IPS-20b (cell line): ENCODE measurements around the gene QKI.

Experiments
- H3K27ac ChIP-seq: one replicate; pipeline ENCODE4 v1.5.1; 2013; ENCODE audit warnings: low read length
- H3K27me3 ChIP-seq: 2 replicates; pipeline ENCODE4 v1.6.1; 2013; ENCODE audit warnings: mild to moderate bottlenecking, low read length, inconsistent platforms; ENCODE audit not compliant: insufficient read depth
- H3K36me3 ChIP-seq: 2 replicates; pipeline ENCODE4 v1.6.1; 2013; ENCODE audit warnings: low read depth, mild to moderate bottlenecking, inconsistent platforms, low read length, moderate library complexity; ENCODE audit not compliant: insufficient read depth
- H3K4me1 ChIP-seq: 2 replicates; pipeline ENCODE4 v1.6.1; 2013; ENCODE audit warnings: mild to moderate bottlenecking, control low read depth, inconsistent platforms, low read length, moderate library complexity; ENCODE audit not compliant: insufficient read depth
- H3K4me3 ChIP-seq: 2 replicates; pipeline ENCODE4 v1.5.1; 2013; ENCODE audit warnings: mild to moderate bottlenecking, low read length, inconsistent platforms
- H3K9ac ChIP-seq: 2 replicates; pipeline ENCODE4 v1.6.1; 2013; ENCODE audit warnings: low read depth, mild to moderate bottlenecking, inconsistent platforms, low read length, moderate library complexity
- H3K9me3 ChIP-seq: 2 replicates; pipeline ENCODE4 v1.6.1; 2013; ENCODE audit warnings: mild to moderate bottlenecking, low read depth, low read length, inconsistent platforms; ENCODE audit not compliant: insufficient read depth

QKI gene

DNA sequence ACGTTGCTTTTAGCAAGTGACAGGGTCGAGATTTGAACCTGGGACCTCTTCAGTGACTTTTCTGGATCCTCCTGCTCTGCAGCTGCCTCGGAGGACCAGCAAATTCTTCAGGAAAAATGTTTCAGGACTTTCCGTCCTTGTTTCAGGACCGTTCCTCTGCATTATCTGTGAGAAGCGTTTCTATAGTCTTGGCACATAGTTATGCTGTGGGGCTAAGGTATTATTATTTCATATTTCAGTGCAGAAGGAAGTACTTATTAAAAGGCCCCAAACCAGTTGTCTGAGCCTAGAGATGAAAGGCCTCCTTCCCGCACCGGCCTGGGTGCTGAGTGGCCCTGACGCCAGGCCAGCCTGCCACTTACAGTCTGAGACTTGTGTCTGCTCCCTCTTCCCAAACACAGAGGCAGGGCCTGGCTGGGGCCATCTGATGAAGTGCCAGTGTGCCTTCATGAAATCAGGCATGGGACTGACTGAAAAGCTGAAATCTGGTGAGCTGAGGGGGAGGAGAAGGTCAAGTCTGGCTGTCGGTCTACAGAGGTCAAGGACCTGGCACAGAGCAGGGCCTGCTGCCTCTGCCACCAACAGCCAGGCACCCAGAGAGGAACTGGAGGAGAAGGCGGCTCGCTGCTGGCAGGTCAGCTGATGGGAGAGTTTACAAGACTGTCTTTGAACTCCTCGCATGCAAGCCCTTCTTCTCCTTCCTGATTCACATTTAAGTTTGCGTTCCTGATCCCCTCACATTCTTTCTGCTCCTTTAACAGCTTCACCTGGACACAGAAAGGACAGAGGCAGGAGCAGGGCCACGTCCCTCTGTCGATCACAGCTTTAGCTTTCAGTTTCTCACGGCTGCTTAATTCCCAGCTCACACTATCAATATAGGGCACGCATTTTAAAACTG lies 8.9 kb upstream of the QKI start:
- Histone ChIP-seq H3K9ac (peak overlapping the region; percentile 39; the same call in 1 of the 2 replicates), H3K4me1 (peaks cover 18% of the 10 kb centered on the region), H3K27me3 (no peaks in the 10 kb centered on the region), H3K4me3 (no peak overlapping the region), H3K27ac (no peak overlapping the region), H3K36me3 (no peaks in the 10 kb centered on the region), H3K9me3 (no peaks in the 10 kb centered on the region)

DNA sequence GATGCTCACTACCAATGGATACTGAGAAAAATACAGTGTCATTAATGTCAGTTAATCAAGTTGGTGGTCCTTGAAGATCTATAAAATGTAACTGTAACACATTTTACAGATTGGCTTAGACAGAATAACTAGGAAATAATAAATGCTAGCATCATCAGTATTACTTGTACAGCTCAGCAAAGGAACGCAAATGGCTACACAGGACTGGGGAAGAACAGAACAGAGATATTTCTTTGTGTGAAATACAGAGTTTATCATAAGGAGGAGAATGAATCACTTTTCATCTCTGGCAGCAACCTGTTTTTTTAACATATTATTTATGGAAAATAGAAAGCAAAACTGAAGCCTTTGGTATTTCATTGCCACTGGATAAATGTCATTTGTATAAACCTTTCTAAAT lies 8.2 kb upstream of the QKI start:
- H3K36me3 ChIP-seq: no peaks in the 10 kb centered on the region
- no peak overlapping the region for H3K4me3 ChIP-seq
- peak overlapping the region; percentile 39; the same call in 1 of the 2 replicates for H3K9ac ChIP-seq
- H3K4me1 ChIP-seq: peaks cover 14% of the 10 kb centered on the region; the same call in 1 of the 2 replicates
- H3K9me3 ChIP-seq: no peaks in the 10 kb centered on the region
- H3K27me3 ChIP-seq: no peaks in the 10 kb centered on the region
- H3K27ac ChIP-seq: no peak overlapping the region

DNA sequence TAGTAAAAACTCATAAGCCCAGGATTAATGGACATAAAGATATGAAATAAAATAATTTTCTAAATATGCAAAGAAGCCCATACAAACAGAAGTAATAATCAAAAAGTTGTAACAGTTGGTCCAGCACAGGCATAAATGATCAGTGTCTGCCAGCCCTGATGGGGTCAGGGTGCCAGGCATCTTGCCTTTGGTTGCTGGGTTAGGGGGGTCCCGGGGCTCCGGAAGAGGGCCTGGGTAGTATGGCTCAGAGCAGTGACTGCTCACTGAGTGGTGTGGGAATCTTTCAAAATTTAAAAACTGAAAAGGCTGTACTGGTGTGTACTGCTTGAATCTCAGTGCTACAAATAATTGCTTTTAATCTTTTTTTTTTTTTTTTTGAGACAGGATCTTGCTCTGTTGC lies 7.7 kb upstream of the QKI start:
- no peak overlapping the region for H3K4me3 ChIP-seq
- H3K36me3 ChIP-seq: no peaks in the 10 kb centered on the region
- no peaks in the 10 kb centered on the region for H3K27me3 ChIP-seq
- H3K4me1 ChIP-seq: peaks cover 12% of the 10 kb centered on the region; the same call in 1 of the 2 replicates
- H3K9ac ChIP-seq: no peak overlapping the region
- no peaks in the 10 kb centered on the region for H3K9me3 ChIP-seq
- H3K27ac ChIP-seq: no peak overlapping the region

DNA sequence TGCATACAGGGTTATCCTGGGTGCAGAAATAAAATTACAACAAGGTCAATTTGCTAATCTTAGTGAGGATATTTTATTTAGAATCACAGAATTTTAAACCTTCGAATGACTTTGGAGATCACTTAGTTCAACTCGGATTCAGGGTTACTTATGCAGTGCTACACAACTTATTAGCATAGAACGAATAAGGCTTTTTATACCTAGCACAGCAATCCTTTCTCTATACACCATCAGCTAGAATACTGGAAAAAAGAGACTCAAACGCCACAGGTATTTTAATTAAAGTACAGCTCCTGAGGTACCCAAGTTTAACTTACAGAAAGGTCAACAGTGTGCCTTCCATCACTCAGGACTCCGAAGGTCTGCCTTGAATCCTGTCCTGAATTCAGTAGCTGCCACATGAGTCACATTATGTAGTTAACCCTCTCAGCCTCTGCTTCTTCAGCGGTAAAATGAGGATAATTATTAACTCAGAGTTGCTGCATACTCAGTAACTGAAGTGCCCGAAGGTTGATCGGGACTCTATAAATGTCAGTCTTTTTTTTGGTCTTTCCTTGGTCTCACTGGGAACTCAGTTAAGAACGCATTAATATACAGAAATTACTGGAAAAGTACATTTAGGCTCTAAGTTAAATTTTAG lies 6.0 kb upstream of the QKI start:
- Histone ChIP-seq H3K27me3 (peaks cover 8% of the 10 kb centered on the region; the same call in 1 of the 2 replicates), H3K9me3 (no peaks in the 10 kb centered on the region), H3K36me3 (no peaks in the 10 kb centered on the region), H3K9ac (no peak overlapping the region), H3K4me1 (peaks cover 12% of the 10 kb centered on the region; the same call in 1 of the 2 replicates), H3K4me3 (no peak overlapping the region), H3K27ac (no peak overlapping the region)

DNA sequence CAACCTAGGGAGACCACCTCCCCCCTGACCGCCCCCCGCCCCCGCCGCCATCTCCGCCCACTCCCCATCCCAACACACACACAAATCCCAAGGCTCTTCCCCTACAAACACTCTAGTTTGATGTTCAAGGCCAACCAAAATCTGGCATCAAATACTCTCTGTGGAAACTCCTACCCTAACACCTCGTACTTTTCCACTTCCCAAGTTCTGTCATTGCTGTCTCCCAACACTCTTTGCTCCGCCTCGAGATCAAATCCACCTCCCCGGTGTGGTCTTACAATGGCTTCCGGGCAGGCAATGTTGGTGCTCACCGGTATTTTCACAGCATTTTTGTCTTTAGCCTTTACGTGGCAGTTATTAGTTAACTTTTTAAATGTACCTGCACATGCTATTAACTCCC lies 4.8 kb upstream of the QKI start:
- Histone ChIP-seq H3K4me1 (peaks cover 12% of the 10 kb centered on the region; the same call in 1 of the 2 replicates), H3K9ac (no peak overlapping the region)

DNA sequence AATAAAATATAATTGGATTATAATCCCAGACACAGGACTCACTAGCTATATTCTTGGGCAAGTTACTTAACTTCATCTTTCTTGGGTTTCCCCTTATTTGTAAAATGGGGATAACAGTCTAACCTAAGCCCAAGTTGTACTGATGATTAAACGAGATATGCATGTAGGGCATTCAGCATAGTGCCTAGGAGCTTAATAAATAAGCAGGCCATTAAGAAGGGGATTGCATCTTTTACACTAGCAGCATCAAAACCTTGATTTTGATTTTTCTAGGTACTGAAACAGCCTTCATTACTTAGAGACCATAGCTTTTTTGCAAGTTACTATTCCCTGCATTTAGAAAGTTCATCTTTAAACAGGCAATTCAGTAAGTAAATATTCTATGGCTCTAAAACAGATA lies 2.2 kb upstream of the QKI start:
- Histone ChIP-seq H3K27me3 (peaks cover 8% of the 10 kb centered on the region; the same call in 1 of the 2 replicates), H3K4me3 (peak overlapping the region; percentile 74), H3K36me3 (no peaks in the 10 kb centered on the region), H3K9ac (peak overlapping the region; percentile 83; the same call in 1 of the 2 replicates), H3K9me3 (no peaks in the 10 kb centered on the region), H3K27ac (no peak overlapping the region), H3K4me1 (peaks cover 5% of the 10 kb centered on the region)

More for the DNA sequence above, 4.8 kb upstream of the QKI start:
- Histone ChIP-seq H3K4me3 (no peak overlapping the region), H3K27ac (no peak overlapping the region), H3K9me3 (no peaks in the 10 kb centered on the region), H3K27me3 (peaks cover 8% of the 10 kb centered on the region; the same call in 1 of the 2 replicates), H3K36me3 (no peaks in the 10 kb centered on the region)

DNA sequence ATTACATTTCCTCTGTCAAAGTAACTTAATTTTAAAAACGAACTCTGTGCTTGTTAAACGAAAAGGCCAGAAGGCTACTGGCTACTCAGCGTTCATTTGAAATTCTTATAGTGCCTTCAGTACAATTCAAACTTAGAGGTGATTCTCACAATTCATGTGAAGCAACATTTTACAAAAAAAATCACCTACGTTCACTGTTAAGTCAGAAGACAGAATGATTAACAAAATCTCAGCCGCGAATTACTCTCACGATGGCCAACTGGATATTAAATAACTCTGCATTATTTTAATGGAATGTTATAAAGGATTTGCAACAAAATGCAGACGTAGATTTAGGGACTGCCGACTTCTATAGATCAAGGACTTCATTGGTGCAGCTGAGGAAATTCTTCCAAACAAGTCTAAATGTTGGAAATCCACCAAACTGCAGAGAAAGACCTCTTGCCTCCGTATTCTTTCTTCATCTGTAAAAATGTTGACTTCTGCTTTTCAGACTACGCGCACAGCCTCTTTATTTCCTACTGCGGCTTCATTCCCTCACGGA lies 1.6 kb upstream of the QKI start:
- Histone ChIP-seq H3K36me3 (no peaks in the 10 kb centered on the region), H3K9me3 (no peaks in the 10 kb centered on the region), H3K27me3 (peaks cover 8% of the 10 kb centered on the region; the same call in 1 of the 2 replicates), H3K4me1 (peaks cover 8% of the 10 kb centered on the region), H3K27ac (no peak overlapping the region), H3K9ac (peak overlapping the region; percentile 83; the same call in 1 of the 2 replicates), H3K4me3 (peak overlapping the region; percentile 74)

DNA sequence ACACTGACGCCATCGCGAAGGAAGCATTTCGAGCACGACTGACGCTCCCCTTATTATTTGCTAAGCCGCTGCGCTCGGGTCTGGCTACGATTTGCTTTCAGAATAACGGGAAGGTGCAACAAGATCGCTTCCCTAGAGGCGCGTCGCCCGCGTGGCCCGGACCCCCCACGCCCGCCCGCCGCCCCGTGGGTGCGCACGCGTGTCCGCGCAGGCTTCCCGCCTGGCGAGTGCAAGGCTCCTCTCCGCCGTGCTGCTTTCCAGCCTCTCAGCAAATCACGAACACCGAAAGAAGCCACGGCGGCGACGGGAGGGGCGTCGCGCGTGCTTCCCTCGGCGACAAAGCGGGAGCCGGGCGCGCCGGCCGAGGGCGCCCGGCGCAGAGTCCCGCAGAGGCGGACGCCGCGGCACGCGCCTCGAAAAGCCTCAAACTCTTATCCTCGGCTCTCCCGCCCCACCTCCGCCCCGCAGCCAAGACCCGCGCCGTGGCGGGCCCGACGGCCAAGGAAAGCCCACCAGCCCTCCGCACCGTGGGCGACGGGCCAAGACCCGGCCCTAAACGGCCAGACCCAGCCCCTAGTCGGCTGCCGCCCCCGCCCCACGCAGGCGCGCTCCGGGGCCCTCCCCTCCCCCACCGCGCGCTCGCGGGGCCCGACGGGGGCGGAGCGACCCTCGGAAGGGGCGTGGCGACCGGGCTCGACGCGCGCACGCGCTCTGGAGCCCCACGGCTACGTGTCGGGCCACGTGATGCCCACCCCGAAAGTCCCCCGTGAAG lies 987 bp upstream of the QKI start:
- H3K4me3 ChIP-seq: peak overlapping the region; percentile 74
- H3K9me3 ChIP-seq: no peaks in the 10 kb centered on the region
- H3K27ac ChIP-seq: no peak overlapping the region
- H3K36me3 ChIP-seq: no peaks in the 10 kb centered on the region
- peak overlapping the region; percentile 83; the same call in 1 of the 2 replicates for H3K9ac ChIP-seq
- H3K27me3 ChIP-seq: peaks cover 8% of the 10 kb centered on the region; the same call in 1 of the 2 replicates
- peaks cover 11% of the 10 kb centered on the region for H3K4me1 ChIP-seq

DNA sequence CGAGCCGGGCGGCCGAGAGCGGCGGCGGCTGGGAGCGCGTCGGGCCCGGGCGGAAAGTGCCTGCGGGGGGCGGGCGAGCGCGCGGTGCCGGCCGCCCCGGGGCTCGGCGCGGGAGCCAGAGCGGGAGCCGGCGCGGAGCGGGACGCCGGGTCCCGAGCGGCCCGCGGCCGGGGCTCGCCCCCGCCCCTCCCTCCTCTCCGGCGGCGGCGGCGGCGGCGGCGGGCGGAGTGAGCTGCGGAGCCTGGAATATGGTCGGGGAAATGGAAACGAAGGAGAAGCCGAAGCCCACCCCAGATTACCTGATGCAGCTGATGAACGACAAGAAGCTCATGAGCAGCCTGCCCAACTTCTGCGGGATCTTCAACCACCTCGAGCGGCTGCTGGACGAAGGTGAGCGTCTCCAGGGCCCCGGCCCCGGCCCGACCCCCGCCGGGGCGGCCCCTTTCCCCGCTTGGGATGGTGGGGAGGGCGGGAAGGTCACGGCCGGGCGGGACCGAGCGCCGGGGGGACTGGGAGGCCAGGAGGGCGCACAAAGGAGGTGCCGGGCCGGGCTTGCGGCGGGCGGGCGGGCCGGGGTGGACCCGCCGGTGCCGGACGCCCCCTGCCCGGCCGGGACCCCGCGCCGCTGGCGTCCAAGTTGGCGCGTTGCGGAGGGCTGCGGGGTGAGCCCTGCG lies 565 bp downstream of the QKI start:
- Histone ChIP-seq H3K9ac (peak overlapping the region; percentile 89; the same call in 1 of the 2 replicates), H3K4me3 (peak overlapping the region; percentile 82), H3K36me3 (no peaks in the 10 kb centered on the region), H3K27me3 (peaks cover 8% of the 10 kb centered on the region; the same call in 1 of the 2 replicates), H3K4me1 (peaks cover 22% of the 10 kb centered on the region), H3K27ac (no peak overlapping the region), H3K9me3 (no peaks in the 10 kb centered on the region)

DNA sequence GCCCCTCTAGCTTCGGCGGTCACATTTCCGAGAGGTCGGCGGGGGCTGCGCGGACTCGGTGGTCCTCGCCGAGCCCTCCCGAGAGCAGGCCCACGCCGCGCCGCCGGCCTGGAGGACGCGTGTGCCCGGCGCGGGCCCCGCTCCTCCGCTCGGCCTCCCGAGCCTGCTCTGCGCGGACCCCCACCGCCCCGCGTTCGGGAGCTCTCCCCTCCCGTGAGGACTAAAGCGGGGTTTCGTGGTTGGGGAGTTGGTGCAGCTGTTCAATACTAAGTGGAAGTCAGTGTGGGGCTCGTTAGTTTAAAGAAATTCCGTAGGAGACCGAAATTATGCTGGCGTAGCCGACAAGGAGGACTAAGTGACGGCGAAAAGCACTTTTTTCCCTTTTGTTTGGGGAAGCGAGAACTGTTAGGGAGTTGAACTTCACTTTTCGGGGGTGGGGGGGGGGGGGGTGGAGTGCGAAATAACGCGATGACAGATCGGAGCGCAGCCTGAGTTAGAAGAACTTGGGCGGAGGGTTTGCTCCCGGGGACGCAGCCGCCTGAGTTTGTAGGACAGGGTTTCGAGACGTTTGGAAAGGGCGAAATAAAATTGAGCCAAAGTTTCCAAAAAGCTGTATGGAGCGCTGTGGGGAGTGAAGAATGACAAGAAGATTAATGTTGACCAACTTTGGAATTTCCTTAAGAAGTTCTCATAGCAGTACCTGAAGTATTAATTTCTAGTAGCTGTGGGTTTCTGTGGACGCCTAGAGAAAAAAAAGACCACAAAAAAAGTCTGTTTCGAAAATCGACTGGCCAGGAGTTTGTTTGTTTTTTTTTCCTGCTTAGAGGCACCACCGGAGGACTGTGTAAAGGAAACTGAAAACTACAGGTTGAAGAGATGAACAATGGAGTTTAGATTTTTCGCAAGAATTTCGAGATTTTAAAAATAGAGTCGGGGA lies 1.4 kb downstream of the QKI start:
- H3K4me3 ChIP-seq: peak overlapping the region; percentile 82
- H3K9me3 ChIP-seq: no peaks in the 10 kb centered on the region
- peak overlapping the region; percentile 89 for H3K9ac ChIP-seq
- H3K27ac ChIP-seq: no peak overlapping the region
- H3K36me3 ChIP-seq: no peaks in the 10 kb centered on the region
- peaks cover 30% of the 10 kb centered on the region for H3K4me1 ChIP-seq
- H3K27me3 ChIP-seq: peaks cover 8% of the 10 kb centered on the region; the same call in 1 of the 2 replicates
